ENCODE measurements around the gene AR. TPM values are rescaled to one million over a fixed set of nuclear protein-coding genes. Genes with fewer than 3 reads are reported as not detected.

AR gene
- total RNA-seq, 1 donor from 2014 or later: 0.25 TPM

DNA sequence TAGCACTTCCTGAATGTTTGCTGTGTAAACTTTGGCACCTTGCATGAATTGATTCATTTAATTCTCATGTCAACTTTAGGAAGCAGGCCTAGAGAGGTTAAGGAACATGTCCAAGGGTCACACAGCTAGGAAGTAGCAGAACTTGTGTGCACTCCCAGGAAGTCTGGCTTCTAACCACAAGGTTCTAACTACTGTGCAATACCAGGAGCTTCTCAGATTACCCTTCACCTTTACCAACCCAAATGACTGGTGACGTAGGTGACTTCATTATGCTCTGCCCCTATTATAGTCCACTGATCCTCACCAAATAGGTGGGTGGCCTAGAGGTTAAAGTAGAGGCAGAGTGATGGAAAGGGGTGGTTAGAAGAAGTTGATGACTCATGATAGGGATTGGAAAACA is 14.4 kb downstream of the AR start:
- no peak overlapping the region for H3K4me3 ChIP-seq (ENCODE audit: low read depth, low read length)

DNA sequence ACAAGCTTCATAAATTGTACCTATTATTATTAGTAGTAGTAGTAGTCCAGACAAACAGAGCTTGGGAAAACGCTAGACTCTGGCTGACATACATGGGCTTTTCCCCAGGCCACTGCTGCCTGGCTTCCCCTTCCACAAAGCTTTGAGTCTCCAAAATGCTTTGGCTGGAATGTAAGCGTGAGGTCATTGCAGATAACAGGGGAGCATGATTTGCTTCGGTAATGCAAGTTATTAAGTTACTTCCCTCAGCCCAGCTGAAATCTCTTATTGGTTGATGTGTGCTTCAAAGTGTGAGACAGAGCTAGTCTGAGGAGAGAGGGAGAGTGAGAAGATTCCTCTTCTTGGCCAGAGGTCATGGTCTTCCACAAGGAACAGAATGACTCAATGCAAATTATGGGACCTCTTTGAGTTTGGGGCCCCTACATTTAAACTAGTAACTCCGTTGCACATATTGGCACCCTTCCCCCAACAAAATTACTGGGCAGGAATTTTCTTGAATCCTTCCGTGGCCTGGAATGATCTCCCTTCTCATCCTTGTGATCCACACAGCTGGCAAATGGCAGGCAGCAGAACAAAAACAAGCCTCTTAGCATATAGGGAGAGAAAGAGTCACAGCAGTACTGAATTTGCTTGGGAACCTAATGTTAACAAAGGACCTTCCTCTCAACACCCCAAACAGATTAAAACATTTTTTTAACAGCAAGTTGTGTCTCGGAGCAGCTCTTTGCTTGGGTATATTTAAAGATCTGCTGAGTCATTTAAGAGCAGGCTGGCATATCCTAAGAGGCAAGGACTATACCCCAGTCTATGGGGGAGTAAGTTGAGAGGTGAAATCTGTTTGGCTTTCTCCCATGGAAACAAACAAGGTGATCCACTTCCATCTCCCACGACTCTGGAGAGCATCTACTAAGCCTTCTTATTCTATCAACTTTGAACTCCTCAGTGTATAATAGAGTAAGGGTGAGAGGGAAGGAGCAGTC is 19.9 kb downstream of the AR start:
- no peak for DNase-seq (ENCODE audit: low read depth)
- TF ChIP-seq, protein P1, sequence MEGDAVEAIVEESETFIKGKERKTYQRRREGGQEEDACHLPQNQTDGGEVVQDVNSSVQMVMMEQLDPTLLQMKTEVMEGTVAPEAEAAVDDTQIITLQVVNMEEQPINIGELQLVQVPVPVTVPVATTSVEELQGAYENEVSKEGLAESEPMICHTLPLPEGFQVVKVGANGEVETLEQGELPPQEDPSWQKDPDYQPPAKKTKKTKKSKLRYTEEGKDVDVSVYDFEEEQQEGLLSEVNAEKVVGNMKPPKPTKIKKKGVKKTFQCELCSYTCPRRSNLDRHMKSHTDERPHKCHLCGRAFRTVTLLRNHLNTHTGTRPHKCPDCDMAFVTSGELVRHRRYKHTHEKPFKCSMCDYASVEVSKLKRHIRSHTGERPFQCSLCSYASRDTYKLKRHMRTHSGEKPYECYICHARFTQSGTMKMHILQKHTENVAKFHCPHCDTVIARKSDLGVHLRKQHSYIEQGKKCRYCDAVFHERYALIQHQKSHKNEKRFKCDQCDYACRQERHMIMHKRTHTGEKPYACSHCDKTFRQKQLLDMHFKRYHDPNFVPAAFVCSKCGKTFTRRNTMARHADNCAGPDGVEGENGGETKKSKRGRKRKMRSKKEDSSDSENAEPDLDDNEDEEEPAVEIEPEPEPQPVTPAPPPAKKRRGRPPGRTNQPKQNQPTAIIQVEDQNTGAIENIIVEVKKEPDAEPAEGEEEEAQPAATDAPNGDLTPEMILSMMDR (IDR thresholded peaks at IDR 0.05; ENCODE audit: insufficient read depth, low read length, poor library complexity, severe bottlenecking): no peak
- Histone ChIP-seq H3K4me3 (ENCODE audit: low read depth, low read length) (no peak overlapping the region), H3K27me3 (ENCODE audit: control insufficient read depth, insufficient read depth, low read length) (no peaks in the 10 kb centered on the region), H3K36me3 (ENCODE audit: control insufficient read depth, insufficient read depth, low read length) (no peaks in the 10 kb centered on the region)

More for the DNA sequence above, 14.4 kb downstream of the AR start:
- TF ChIP-seq, protein P1 (IDR thresholded peaks at IDR 0.05; ENCODE audit: insufficient read depth, low read length, poor library complexity, severe bottlenecking): no peak
- Histone ChIP-seq H3K27me3 (ENCODE audit: control insufficient read depth, insufficient read depth, low read length) (no peaks in the 10 kb centered on the region), H3K36me3 (ENCODE audit: control insufficient read depth, insufficient read depth, low read length) (no peaks in the 10 kb centered on the region)
- no peak for DNase-seq (ENCODE audit: low read depth)

DNA sequence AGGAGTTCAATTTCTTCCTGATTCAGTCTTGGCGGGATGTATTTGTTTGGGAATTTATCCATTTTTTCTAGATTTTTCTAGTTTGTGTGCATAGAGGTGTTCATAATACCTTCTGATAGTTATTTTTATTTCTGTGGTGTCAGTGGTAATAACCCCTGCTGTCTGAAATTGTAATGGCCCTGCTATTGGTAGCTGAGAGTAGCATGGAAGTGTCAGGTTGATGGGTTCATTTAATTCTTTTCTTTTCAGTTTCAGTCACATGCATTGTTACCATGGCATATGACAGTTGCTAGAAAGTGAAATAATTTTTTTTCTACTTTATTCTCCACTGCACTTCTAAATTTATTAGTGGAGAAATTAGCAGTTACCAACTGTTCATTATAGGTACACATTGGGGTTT is 20.7 kb downstream of the AR start:
- Histone ChIP-seq H3K4me3 (ENCODE audit: low read depth, low read length) (no peak overlapping the region), H3K36me3 (ENCODE audit: control insufficient read depth, insufficient read depth, low read length) (no peaks in the 10 kb centered on the region), H3K27me3 (ENCODE audit: control insufficient read depth, insufficient read depth, low read length) (no peaks in the 10 kb centered on the region)
- no peak for DNase-seq (ENCODE audit: low read depth)
- TF ChIP-seq, protein P1 (IDR thresholded peaks at IDR 0.05; ENCODE audit: insufficient read depth, low read length, poor library complexity, severe bottlenecking): no peak

DNA sequence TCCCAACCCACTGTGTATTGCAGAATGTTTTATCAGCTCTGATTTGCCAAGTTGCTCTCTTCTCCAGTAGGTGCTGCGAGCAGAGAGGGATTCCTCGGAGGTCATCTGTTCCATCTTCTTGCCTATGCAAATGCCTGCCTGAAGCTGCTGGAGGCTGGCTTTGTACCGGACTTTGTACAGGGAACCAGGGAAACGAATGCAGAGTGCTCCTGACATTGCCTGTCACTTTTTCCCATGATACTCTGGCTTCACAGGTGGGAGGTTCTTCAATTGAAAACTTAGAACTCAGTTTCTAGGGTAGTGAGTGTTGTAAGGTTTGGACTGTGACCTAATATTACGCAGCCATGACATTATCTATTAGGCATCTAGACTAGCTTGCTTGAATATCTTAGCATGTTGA is 24.9 kb downstream of the AR start:
- Histone ChIP-seq H3K36me3 (ENCODE audit: control insufficient read depth, insufficient read depth, low read length) (no peaks in the 10 kb centered on the region), H3K27me3 (ENCODE audit: control insufficient read depth, insufficient read depth, low read length) (no peaks in the 10 kb centered on the region), H3K4me3 (ENCODE audit: low read depth, low read length) (no peak overlapping the region)
- DNase-seq (ENCODE audit: low read depth): no peak
- TF ChIP-seq, protein P1 (IDR thresholded peaks at IDR 0.05; ENCODE audit: insufficient read depth, low read length, poor library complexity, severe bottlenecking): no peak

DNA sequence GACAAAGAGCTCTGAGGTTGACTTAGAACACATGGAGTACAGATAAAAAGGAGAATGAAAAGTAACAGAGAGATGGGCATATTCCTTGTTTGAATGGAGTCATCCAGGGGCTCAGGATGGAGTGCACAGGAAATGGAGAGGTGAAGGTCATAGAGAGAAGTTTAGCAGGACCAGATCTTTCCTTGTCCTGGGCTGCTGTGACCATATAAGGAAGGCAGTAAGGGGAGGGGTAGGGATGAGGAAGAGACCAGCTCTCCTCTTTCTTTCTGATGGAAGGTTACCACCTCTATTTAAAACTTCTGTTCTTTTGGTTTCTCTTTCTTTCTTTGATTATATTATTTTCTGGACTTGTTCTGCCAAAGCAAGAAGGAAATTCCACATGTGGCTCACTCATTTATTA is 27.0 kb downstream of the AR start:
- H3K36me3 ChIP-seq (ENCODE audit: control insufficient read depth, insufficient read depth, low read length): no peaks in the 10 kb centered on the region
- TF ChIP-seq, protein P1 (IDR thresholded peaks at IDR 0.05; ENCODE audit: insufficient read depth, low read length, poor library complexity, severe bottlenecking): no peak
- H3K4me3 ChIP-seq (ENCODE audit: low read depth, low read length): no peak overlapping the region
- no peaks in the 10 kb centered on the region for H3K27me3 ChIP-seq (ENCODE audit: control insufficient read depth, insufficient read depth, low read length)
- no peak for DNase-seq (ENCODE audit: low read depth)
